ENCODE results near the gene JMJD8. TPM values are rescaled to one million over a fixed set of nuclear protein-coding genes. Genes with fewer than 3 reads are reported as not detected.
A peak's percentile ranks its signal among the peaks of the same experiment; 100 is the strongest.

The JMJD8 gene
- total RNA-seq, 1 donor = 42.8 TPM

- no peak overlapping the region for H3K4me3 ChIP-seq (ENCODE audit: low read depth, low read length)
- no peak for TF ChIP-seq CTCF (IDR thresholded peaks at IDR 0.05; ENCODE audit: insufficient read depth, low read length)
- DNase-seq (ENCODE audit: low read depth) = no peak
These were observed 22.0 kb downstream of the JMJD8 start for GRCh38 chr16:662095-662494.

- DNase-seq (ENCODE audit: low read depth) = no peak
- H3K4me3 ChIP-seq (ENCODE audit: low read depth, low read length) = no peak overlapping the region
- no peak for TF ChIP-seq CTCF (IDR thresholded peaks at IDR 0.05; ENCODE audit: insufficient read depth, low read length)
These were observed 22.8 kb downstream of the JMJD8 start for GRCh38 chr16:661184-661821.

GRCh38 chr16:660459-661183 lies 23.5 kb downstream of the JMJD8 start:
- peak; percentile 61 for TF ChIP-seq CTCF (IDR thresholded peaks at IDR 0.05; ENCODE audit: insufficient read depth, low read length)
- peak; percentile 89 for DNase-seq (ENCODE audit: low read depth)
- no peak overlapping the region for H3K4me3 ChIP-seq (ENCODE audit: low read depth, low read length)

- no peak for DNase-seq (ENCODE audit: low read depth)
- TF ChIP-seq CTCF (IDR thresholded peaks at IDR 0.05; ENCODE audit: insufficient read depth, low read length) = no peak
- no peak overlapping the region for H3K4me3 ChIP-seq (ENCODE audit: low read depth, low read length)
These were observed 24.0 kb downstream of the JMJD8 start for GRCh38 chr16:660132-660458.

- DNase-seq (ENCODE audit: low read depth) = no peak
- H3K4me3 ChIP-seq (ENCODE audit: low read depth, low read length) = no peak overlapping the region
- no peak for TF ChIP-seq CTCF (IDR thresholded peaks at IDR 0.05; ENCODE audit: insufficient read depth, low read length)
These were observed 24.5 kb downstream of the JMJD8 start for GRCh38 chr16:659618-660017.

GRCh38 chr16:658679-659571 lies 25.2 kb downstream of the JMJD8 start:
- TF ChIP-seq CTCF (IDR thresholded peaks at IDR 0.05; ENCODE audit: insufficient read depth, low read length) = no peak
- no peak for DNase-seq (ENCODE audit: low read depth)
- no peak overlapping the region for H3K4me3 ChIP-seq (ENCODE audit: low read depth, low read length)
